MV-4-11 (cell line): ENCODE results near the gene RPS21.

ENCODE experiments used
- DNase-seq: peaks from one replicate; lab custom pipeline; 2025; lab: John Stamatoyannopoulos, UW

The RPS21 gene

DNA sequence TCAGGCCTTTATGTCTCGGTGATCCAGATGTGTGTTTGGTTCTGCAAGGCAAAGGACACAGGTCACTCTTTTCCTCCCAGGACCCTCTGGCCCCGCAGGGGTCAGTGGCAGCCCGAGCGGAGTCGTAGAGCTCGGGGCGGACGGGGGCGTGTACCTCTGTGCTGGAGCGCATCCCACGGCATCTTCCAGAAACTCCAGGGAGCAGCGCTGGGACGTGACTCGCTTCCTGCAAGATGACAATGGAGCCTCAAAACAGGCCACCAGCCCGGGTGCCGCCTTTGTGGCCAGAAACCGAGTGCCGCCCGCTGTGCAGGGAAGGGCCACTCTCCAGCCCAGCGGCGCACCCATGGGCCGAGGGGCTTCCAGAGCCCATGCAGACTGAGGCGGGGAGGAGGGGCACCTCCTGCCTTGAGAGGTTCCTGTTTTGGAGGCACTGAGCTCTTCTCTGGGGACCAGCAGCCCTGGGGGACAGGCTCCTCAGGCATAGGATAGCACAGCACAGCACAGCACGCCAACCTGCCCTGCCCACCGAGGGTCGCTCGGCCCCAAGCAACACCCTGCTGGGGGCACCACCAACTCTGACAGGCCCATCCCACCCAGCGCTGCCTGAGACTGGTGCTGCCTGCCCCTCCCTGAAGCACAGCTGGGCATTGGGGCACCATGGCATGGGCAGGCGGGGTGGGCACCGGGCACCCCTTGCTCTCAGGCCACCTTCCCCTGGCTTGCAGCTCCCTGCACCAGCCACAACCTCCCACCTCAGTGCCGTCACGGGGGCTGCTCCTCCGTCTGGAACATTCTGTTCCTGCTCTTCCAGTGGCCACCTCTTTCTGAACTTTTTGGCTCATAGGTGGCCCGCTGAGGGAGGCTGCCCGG, 9.7 kb downstream of the RPS21 start:
- DNase-seq = no peak

GRCh38 chr20:62398120-62398821, 11.4 kb downstream of the RPS21 start:
- DNase-seq = no peak

DNA sequence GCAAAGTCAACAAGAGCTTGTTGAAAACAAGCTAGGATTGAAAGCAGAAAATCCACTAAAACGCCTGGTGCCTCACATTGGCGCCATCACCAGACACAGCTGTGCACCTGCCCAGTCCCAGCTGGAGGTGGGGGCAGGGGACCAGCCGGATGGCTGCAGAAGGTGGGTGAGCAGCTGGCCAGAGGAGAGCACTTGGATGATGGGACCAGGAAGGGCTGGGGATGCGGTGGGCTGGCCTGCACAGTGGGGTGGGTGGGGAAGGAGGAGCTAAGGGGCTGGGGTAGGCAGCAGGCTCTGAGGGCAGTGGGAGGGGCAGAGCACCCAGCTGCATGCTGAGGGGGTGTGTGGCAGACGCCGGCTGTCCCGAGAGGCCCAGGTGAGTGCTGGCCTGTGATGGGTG, 13.1 kb downstream of the RPS21 start:
- no peak for DNase-seq

DNA sequence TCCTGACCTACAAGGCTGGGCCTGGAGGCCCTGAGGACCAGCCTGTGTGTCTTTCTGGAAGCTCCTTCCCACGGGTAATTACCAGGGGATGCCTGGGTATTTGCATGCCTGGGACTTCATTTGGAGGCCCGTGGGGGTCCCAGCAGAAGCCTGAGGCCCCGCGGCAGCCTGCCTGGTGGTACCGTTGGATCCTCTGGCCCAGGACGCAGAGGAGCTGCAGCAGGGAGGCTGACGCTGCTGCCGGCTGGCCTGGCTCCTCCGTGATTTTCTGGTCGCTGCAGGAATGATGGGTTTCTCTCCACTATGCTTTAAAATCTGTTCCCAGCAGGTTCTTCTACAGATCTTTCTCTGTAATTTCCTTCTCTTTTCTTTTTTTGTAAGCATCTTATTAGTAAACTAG, 13.6 kb downstream of the RPS21 start:
- DNase-seq = no peak

DNA sequence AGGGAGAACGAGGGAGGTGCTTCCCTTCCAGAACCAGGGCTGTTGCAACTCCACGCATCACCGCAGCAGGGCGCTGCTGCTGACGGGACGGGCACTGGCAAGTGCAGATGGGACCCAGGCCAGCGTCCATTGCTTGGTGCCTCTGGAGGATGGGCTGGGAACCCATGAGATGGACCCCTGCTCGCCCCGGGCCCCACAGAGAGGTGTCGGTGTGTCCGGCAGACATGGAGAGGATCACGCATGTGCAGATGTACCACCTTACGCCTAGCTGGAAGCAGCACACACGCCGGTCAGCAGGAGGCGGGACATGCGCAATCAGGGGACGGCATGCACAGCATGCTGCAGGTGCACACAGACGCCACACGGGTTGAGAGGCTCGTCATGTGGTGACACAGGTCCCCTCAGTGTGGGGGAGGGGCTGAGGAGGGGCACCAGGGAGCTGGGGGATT, 14.5 kb downstream of the RPS21 start:
- DNase-seq = no peak

- DNase-seq = no peak
Measured at GRCh38 chr20:62402456-62403150, 15.7 kb downstream of the RPS21 start.

- no peak for DNase-seq
Measured at GRCh38 chr20:62403331-62403730, 16.4 kb downstream of the RPS21 start.

DNA sequence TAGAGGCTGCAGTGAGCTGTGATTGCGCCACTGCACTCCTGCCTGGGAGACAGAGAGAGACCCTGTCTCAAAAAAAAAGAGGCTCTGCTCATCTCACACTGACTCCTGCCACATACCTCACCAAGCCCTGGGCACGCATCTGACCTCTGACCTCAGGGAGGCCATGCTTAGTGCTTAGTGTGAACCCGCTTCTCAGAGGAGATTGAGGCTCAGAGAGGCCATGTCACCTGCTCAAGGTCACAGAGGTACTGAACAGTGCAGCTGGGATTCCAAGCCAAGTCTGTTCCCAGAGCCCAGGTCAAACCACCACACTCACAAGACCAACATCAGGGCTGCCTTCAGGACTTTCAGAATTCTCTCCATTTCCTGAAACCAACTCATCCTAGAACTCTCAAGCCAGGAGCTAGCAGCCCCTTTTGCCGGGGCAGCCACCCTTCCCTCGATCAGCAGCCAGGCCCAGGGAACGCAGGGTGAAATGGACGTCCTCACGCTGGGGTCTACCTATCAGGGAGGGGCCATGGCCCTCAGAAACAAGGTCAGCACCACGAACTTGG, 17.3 kb downstream of the RPS21 start:
- no peak for DNase-seq

- DNase-seq = no peak
Measured at GRCh38 chr20:62404761-62405107, 17.8 kb downstream of the RPS21 start.

- peak; percentile 73 for DNase-seq
Measured at GRCh38 chr20:62405108-62405980, 18.4 kb downstream of the RPS21 start.

GRCh38 chr20:62405981-62406513, 19.1 kb downstream of the RPS21 start:
- DNase-seq = no peak

- no peak for DNase-seq
Measured at GRCh38 chr20:62406635-62407176, 19.8 kb downstream of the RPS21 start.

DNA sequence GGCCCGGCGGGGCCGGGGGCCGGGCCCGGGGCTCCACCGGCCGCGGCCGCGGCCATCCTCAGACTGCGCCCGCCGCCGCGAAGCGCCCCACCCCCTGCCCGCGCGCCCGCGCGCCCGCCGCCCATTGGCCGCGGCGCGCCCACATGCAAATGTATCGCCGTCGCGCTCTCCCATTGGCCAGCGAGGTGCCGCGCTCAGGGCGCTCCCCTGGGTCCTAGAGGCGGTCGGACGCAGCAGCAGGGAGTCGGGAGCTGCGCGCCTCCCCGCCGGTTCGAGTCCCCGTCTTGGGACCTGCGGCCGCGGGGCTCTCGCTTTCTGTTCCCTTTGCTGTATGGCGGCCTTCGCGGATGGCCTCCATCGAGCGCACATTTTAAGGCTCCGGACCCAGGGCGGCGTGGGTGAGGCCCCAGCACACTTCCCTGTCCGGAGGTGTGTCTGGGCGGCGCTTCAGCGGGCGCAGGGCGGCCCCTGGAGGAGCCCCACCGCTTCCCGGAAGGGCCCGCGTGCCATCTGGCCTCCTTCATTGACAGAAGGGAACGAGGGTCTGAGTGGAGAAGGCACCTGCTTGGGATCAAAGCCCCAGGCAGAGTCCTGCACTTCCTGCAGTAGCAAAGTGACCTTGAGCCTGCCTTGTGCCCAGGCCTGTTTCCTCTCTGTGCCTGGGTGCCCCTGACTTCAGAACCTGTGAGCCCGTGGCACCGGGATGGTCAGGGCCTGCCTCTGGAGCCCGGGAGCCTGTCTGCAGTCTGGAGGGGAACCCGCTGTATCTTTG, 20.5 kb downstream of the RPS21 start, which contains the start of gene CABLES2:
Gene CABLES2, minus strand, starts transcription at position 65 of the 772 bp plus-strand sequence. Its CDS starts 9 bp downstream, at position 56.
- peak; percentile 89 for DNase-seq

DNA sequence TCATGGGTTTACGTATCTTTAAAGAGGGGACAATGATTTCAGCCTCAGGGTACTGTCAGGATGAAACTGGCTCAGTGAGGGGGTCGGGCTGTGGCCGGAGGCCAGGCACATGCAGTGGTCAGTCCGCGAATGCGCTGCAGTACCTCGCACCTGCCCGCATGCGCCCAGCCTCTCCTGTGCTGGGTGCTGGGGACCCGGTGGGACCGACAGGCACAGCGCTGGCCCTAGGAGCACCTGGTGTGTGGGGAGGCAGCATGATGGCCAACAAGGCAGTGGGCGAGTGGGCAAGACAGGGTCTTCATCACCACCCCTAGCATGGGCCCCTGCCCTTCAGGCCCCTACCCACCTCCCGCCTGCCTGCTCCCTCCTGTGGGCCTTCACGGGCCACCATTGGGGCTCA, 21.2 kb downstream of the RPS21 start:
- no peak for DNase-seq

GRCh38 chr20:62408640-62409039, 21.7 kb downstream of the RPS21 start:
- DNase-seq = no peak

GRCh38 chr20:62409086-62409853, 22.4 kb downstream of the RPS21 start:
- DNase-seq = no peak

DNA sequence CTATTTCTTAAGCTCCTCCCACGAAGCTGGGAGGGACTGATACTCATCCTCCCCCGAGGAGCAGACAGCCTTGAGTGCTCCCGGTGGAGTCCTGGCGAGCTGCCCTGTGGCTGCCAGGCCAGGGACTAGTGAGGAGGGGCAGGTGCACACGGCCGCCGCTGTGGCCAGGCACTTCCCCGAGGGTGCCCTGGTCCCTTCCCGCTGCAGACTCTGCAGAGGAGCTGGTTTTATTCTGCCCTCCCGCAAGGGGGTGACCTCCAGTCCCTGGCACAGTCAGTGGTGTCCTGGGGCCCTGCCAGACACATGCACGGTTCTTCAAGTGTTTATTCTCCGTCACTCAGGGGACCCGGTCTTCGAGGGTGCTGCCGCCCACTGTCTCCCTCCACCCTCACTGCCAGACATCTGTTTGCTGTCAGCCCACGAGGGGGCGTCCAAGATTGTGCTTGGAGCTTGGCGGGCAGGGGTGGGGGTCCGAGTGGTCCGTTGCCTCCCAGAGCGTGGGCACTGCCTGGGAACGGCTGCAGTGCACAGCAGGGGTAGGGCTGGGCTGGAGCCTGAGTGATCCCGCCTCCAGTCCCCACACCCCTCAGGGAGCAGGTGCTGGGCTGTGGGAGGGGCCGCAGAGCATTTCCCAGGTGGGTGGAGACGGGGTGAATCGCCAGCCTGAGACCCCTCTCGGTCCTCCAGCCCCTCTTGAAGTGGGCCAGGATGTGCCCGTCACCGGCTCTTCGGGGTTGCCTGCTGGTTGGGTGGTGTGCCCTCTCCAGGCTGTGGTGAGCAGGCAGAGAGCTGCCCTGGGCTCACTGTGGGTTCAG, 23.2 kb downstream of the RPS21 start:
- peak; percentile 24 for DNase-seq

GRCh38 chr20:62410746-62411478, 24.0 kb downstream of the RPS21 start:
- no peak for DNase-seq
